NCI-H69 (cell line): ENCODE data around the gene NEUROD4.

Experiments
- DNase-seq: peaks from one replicate; lab custom pipeline; 2025; lab: John Stamatoyannopoulos, UW

NEUROD4 gene

GRCh38 chr12:55060470-55060869 is 40.7 kb downstream of the NEUROD4 start:
- DNase-seq: peak; percentile 81

GRCh38 chr12:55061024-55061423 is 41.2 kb downstream of the NEUROD4 start:
- DNase-seq: peak; percentile 97

- DNase-seq: no peak
Measured at GRCh38 chr12:55063291-55063690, 43.5 kb downstream of the NEUROD4 start.

- DNase-seq: peak; percentile 94
Measured at GRCh38 chr12:55065535-55065934, 45.8 kb downstream of the NEUROD4 start.

- DNase-seq: peak; percentile 91
Measured at GRCh38 chr12:55067701-55068100, 47.9 kb downstream of the NEUROD4 start.

- peak; percentile 98 for DNase-seq
Measured at GRCh38 chr12:55068416-55069010, 48.7 kb downstream of the NEUROD4 start.

- DNase-seq: peak; percentile 95
Measured at GRCh38 chr12:55072083-55072482, 52.3 kb downstream of the NEUROD4 start.

- DNase-seq: peak; percentile 89
Measured at GRCh38 chr12:55073043-55074022, 53.6 kb downstream of the NEUROD4 start.

- DNase-seq: no peak
Measured at GRCh38 chr12:55074806-55075205, 55.0 kb downstream of the NEUROD4 start.
